Hepatocyte (in vitro differentiated cells): ENCODE results near the gene ARMC5.

Source experiments
- EZH2 ChIP-seq: fragments of 200-600 bp; sonication (generic); IDR thresholded peaks from 2 replicates; pipeline ENCODE4 v1.6.1; 2016; ENCODE audit warnings: antibody characterized with exemption, mild to moderate bottlenecking, borderline replicate concordance
- TF ChIP-seq, protein P1 (sequence below): fragments of 200-600 bp; sonication (generic); IDR thresholded peaks from 2 replicates; pipeline ENCODE4 v1.5.1; 2016; ENCODE audit warnings: antibody characterized with exemption, mild to moderate bottlenecking; ENCODE audit not compliant: poor library complexity

DNA sequence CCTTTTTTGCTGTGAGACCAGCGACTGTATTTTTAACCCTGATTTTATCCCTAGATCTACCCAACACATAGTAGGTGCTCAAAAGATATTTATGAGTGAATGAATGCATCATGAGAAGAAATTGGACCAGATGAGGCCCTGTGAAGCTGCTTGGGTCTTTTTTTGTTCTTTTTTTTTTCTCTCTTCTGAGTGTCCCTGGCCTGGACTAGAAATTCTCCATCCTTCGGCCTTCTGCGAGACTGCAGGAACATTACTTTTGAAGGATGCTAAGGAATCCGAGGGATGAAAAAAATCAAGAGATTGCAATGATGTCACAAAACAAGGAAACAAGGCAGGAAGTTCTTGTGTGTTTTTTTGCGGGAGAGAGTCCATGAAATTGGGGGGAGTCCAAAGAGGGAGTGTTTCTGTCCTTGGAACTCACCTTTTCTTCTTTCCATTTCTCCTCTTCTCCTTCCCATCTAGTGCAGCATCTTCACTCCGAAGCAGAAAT, 49.5 kb downstream of the ARMC5 start:
- TF ChIP-seq, protein P1, sequence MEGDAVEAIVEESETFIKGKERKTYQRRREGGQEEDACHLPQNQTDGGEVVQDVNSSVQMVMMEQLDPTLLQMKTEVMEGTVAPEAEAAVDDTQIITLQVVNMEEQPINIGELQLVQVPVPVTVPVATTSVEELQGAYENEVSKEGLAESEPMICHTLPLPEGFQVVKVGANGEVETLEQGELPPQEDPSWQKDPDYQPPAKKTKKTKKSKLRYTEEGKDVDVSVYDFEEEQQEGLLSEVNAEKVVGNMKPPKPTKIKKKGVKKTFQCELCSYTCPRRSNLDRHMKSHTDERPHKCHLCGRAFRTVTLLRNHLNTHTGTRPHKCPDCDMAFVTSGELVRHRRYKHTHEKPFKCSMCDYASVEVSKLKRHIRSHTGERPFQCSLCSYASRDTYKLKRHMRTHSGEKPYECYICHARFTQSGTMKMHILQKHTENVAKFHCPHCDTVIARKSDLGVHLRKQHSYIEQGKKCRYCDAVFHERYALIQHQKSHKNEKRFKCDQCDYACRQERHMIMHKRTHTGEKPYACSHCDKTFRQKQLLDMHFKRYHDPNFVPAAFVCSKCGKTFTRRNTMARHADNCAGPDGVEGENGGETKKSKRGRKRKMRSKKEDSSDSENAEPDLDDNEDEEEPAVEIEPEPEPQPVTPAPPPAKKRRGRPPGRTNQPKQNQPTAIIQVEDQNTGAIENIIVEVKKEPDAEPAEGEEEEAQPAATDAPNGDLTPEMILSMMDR: no peak
- TF ChIP-seq EZH2: no peak
